A549 treated with AZD9567 at 1 μM for 4 hours (cell line): ENCODE measurements around the gene DFFB. TPM values are rescaled to one million over a fixed set of nuclear protein-coding genes. Genes with fewer than 3 reads are reported as not detected.

Source experiments
- total RNA-seq: library from RNA; stranded (reverse); fragments of 200-300 nt; extraction: Qiagen RNA extraction; gene quantifications from 5 replicates; pipeline ENCODE4 v1.2.3, GENCODE V29; 2022; ENCODE audit not compliant: insufficient read depth

The DFFB gene, protein sequence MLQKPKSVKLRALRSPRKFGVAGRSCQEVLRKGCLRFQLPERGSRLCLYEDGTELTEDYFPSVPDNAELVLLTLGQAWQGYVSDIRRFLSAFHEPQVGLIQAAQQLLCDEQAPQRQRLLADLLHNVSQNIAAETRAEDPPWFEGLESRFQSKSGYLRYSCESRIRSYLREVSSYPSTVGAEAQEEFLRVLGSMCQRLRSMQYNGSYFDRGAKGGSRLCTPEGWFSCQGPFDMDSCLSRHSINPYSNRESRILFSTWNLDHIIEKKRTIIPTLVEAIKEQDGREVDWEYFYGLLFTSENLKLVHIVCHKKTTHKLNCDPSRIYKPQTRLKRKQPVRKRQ
- 1.8 to 4.1 TPM (median 2.8 TPM) in 5 replicates for total RNA-seq

DNA sequence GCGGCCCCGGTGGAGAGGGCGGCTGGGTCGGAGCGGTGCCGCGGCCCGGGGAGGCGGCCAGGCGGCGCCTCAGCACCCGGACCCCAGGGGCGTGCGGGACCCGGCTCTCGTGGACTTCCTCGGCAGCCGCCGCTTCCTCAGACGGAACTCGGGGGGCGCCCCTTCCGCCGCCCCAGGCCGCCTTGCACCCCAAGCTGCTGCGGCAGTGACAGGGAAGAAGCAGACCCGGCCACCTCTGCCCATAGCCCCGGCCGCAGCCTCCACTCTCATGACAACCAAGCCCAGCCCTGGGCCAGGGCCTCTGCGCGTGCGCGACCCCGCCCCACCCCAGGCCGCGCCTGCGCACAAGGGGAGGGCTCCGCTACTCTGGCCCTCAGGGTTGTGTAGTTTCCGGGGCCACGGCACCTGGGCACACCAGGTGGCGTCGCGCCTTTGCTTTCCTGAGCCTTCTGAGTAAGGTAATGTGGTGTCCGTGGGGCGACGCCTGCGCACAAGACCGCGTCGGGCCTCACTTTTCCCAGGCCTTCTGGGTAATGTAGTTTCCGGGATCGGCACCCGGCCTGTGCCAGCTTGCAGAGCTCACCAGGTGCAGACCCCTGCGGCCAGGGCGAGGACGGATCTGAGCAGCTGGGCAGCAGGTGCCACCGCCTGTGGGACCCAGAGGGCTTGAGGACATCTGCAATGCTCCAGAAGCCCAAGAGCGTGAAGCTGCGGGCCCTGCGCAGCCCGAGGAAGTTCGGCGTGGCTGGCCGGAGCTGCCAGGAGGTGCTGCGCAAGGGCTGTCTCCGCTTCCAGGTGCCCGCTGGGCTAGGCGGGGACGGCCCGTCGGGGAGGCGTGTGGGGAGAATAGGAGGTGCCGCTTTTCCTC is at the start of gene DFFB, which contains the start of gene CEP104:
Gene DFFB (plus strand): TSS at position 554 of the 868 bp plus-strand sequence. CDS start 128 bp downstream, at position 682.
Gene CEP104 (minus strand): TSS at position 289 of the 868 bp plus-strand sequence. CDS start 4,804 bp downstream, outside the sequence.

DNA sequence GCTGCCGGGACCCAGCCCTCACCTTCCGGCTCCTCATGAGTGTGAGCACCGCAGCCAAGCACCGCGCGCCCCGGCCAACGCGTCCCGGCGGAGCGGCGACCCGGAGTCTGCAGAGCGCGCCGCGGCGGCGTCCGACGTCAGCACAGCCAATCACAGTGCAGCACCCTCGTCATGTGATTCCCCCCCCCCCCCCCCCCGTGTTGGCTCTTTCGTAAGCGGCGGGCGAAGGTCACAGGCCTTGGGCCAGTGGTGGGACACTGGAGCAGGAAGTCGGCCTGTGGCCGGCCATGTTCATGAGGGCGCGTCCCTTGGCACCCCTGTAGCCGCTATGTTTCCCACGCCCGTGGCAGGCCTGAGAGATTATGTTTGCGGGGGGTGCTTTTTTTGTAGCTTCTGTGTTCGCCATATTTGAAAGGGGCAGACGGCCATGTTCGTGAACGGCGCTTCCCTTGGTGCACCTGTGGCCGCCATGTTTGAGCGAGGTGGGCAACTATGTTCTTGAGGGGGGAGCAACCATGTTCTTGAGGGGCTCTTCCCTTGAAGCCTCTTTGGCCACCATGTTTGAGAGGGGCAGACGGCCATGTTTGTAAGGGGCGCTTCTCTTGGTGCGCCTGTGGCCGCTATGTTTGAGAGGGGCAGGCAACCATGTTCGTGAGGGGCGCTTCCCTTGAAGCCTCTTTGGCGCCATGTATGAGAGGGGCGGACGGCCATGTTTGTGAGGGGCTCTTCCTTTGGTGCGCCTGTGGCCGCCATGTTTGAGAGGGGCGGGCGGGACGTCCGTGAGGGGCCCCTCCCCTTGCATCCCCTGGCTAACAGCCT is 43.1 kb downstream of the DFFB start, which contains the start of gene C1orf174:
Gene C1orf174 (minus strand): TSS at position 123 of the 819 bp plus-strand sequence. CDS start 86 bp downstream, at position 37.

Other genes with a start within 250 kb of the DFFB start
- gene MEGF6, start 246.0 kb upstream of the DFFB start, total RNA-seq: 6.3 to 12.9 TPM (median 10.4 TPM) in 5 replicates
- 28.1 to 31.3 TPM (median 29.8 TPM) in 5 replicates for gene TPRG1L, start 232.5 kb upstream of the DFFB start, total RNA-seq
- gene WRAP73, start 207.4 kb upstream of the DFFB start, total RNA-seq: 16.5 to 21.6 TPM (median 19.5 TPM) in 5 replicates
- gene TP73, start 205.0 kb upstream of the DFFB start, total RNA-seq: 0.47 to 2.7 TPM (median 0.61 TPM) in 5 replicates
- gene CCDC27, start 105.0 kb upstream of the DFFB start, total RNA-seq: not detected in 5 replicates
- 1.0 to 2.2 TPM (median 1.5 TPM) in 4 of 5 replicates, not detected in the other for gene SMIM1, start 84.7 kb upstream of the DFFB start, total RNA-seq
- 24.4 to 35.7 TPM (median 34.6 TPM) in 5 replicates for gene LRRC47, start 61.0 kb upstream of the DFFB start, total RNA-seq
- gene CEP104, start 265 bp upstream of the DFFB start, total RNA-seq: 17.0 to 22.1 TPM (median 19.8 TPM) in 5 replicates
- gene C1orf174, start 42.8 kb downstream of the DFFB start, total RNA-seq: 23.8 to 26.7 TPM (median 25.6 TPM) in 5 replicates